Adrenal gland (tissue), 5 donors: ENCODE results near the gene ZNF394.

Source experiments
- POLR2A ChIP-seq, 2 donors: fragments of 450-650 bp; IDR thresholded peaks; one replicate each; pipeline ENCODE4 v1.6.1; 2017; ENCODE audit warnings: antibody characterized with exemption in 2 of 2, mild to moderate bottlenecking in 2 of 2, moderate library complexity in 1 of 2
- TF ChIP-seq, protein P1 (sequence below), 6 experiments: fragments of 450-650 bp in 4 of 6; fragments of 200-600 bp in 2 of 6; sonication (generic) in 1 of 6; IDR thresholded peaks; 1 replicate in 5 of 6; 2 replicates in 1 of 6; pipeline versions ENCODE4 v1.5.1 to v1.8.0; 2016 to 2021; ENCODE audit warnings: antibody characterized with exemption in 6 of 6, mild to moderate bottlenecking in 2 of 6, moderate library complexity in 1 of 6
- donor health status: DM: no; HTN: no; CAD: no.

DNA sequence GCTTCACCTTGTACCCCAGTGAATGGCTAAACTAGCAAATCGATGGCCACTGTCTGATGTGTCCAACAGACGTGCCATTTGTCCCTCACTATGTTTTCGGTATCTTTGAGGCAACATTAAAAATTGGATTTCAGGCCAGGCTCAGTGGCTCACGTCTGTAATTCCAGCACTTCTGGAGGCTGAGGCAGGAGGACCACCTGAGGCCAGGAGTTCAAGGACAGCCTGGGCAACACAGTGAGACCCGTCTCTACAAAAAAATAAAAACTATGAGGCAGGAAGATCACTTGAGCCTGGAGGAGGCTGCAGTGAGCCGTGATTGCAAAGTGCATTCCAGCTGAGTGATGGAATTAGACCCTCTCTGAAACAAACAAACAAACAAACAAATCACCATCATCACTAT is 43.8 kb upstream of the ZNF394 start:
- no peak for TF ChIP-seq POLR2A (IDR thresholded peaks at IDR 0.05)
- TF ChIP-seq, protein P1, sequence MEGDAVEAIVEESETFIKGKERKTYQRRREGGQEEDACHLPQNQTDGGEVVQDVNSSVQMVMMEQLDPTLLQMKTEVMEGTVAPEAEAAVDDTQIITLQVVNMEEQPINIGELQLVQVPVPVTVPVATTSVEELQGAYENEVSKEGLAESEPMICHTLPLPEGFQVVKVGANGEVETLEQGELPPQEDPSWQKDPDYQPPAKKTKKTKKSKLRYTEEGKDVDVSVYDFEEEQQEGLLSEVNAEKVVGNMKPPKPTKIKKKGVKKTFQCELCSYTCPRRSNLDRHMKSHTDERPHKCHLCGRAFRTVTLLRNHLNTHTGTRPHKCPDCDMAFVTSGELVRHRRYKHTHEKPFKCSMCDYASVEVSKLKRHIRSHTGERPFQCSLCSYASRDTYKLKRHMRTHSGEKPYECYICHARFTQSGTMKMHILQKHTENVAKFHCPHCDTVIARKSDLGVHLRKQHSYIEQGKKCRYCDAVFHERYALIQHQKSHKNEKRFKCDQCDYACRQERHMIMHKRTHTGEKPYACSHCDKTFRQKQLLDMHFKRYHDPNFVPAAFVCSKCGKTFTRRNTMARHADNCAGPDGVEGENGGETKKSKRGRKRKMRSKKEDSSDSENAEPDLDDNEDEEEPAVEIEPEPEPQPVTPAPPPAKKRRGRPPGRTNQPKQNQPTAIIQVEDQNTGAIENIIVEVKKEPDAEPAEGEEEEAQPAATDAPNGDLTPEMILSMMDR (IDR thresholded peaks at IDR 0.05): no peak
